ENCODE data around the gene CIAPIN1.

The CIAPIN1 gene

DNA sequence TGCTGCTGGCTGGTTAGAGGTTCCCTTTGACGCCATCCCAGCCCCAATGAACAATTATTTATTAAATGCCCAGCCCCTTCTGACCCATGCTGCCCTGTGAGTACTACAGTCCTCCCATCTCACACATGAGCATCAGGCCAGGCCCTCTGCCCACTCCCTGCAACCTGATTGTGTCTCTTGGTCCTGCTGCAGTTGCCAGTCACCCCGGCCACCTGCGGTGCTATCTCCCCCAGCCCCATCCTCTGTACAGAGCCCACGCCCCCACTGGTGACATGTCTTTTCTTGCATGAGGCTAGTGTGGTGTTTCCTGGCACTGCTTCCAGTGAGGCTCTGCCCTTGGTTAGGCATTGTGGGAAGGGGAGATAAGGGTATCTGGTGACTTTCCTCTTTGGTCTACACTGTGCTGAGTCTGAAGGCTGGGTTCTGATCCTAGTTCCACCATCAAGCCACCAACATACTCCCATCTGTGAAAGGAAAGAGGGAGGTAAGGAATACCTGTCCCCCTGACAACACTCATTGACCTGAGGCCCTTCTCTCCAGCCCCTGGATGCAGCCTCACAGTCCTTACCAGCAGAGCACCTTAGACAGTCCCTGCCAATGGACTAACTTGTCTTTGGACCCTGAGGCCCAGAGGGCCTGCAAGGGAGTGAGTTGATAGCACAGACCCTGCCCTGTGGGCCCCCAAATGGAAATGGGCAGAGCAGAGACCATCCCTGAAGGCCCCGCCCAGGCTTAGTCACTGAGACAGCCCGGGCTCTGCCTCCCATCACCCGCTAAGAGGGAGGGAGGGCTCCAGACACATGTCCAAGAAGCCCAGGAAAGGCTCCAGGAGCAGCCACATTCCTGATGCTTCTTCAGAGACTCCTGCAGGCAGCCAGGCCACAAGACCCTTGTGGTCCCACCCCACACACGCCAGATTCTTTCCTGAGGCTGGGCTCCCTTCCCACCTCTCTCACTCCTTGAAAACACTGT lies 63.6 kb downstream of the CIAPIN1 start:
- no peak overlapping the region for H3K4me3 ChIP-seq (replicated peaks; ENCODE audit: low read depth, low read length)
- peak; percentile 39 for DNase-seq (ENCODE audit: low read depth)
- TF ChIP-seq, protein P1, sequence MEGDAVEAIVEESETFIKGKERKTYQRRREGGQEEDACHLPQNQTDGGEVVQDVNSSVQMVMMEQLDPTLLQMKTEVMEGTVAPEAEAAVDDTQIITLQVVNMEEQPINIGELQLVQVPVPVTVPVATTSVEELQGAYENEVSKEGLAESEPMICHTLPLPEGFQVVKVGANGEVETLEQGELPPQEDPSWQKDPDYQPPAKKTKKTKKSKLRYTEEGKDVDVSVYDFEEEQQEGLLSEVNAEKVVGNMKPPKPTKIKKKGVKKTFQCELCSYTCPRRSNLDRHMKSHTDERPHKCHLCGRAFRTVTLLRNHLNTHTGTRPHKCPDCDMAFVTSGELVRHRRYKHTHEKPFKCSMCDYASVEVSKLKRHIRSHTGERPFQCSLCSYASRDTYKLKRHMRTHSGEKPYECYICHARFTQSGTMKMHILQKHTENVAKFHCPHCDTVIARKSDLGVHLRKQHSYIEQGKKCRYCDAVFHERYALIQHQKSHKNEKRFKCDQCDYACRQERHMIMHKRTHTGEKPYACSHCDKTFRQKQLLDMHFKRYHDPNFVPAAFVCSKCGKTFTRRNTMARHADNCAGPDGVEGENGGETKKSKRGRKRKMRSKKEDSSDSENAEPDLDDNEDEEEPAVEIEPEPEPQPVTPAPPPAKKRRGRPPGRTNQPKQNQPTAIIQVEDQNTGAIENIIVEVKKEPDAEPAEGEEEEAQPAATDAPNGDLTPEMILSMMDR (IDR thresholded peaks at IDR 0.05; ENCODE audit: low read length, missing control alignments), result no peak

DNA sequence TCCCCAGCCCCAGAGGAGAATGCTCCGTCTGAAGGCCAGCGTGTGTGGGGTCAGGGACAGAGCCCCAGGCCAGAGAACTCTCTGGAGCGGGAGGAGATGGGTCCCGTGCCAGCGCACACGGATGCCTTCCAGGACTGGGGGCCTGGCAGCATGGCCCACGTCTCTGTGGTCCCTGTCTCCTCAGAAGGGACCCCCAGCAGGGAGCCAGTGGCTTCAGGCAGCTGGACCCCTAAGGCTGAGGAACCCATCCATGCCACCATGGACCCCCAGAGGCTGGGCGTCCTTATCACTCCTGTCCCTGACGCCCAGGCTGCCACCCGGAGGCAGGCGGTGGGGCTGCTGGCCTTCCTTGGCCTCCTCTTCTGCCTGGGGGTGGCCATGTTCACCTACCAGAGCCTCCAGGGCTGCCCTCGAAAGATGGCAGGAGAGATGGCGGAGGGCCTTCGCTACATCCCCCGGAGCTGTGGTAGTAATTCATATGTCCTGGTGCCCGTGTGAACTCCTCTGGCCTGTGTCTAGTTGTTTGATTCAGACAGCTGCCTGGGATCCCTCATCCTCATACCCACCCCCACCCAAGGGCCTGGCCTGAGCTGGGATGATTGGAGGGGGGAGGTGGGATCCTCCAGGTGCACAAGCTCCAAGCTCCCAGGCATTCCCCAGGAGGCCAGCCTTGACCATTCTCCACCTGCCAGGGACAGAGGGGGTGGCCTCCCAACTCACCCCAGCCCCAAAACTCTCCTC lies 64.5 kb downstream of the CIAPIN1 start:
- no peak for DNase-seq (ENCODE audit: low read depth)
- no peak overlapping the region for H3K4me3 ChIP-seq (replicated peaks; ENCODE audit: low read depth, low read length)
- TF ChIP-seq, protein P1 (IDR thresholded peaks at IDR 0.05; ENCODE audit: low read length, missing control alignments), result no peak

DNA sequence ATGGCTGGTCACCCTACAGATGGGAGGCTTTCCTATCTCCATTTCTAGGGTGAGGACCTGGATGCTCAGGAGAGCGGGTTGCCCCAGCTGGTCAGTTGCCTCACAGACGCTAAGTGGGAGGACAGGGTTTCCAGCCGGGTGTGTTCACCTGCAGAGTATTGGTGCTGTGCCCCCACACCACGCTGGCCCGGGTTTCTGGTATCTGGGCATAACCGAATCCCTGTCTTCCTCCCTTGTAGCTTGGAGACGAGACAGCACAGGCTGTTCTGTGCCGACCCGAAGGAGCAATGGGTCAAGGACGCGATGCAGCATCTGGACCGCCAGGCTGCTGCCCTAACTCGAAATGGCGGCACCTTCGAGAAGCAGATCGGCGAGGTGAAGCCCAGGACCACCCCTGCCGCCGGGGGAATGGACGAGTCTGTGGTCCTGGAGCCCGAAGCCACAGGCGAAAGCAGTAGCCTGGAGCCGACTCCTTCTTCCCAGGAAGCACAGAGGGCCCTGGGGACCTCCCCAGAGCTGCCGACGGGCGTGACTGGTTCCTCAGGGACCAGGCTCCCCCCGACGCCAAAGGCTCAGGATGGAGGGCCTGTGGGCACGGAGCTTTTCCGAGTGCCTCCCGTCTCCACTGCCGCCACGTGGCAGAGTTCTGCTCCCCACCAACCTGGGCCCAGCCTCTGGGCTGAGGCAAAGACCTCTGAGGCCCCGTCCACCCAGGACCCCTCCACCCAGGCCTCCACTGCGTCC lies 65.2 kb downstream of the CIAPIN1 start:
- DNase-seq (ENCODE audit: low read depth), result no peak
- TF ChIP-seq, protein P1 (IDR thresholded peaks at IDR 0.05; ENCODE audit: low read length, missing control alignments), result no peak
- no peak overlapping the region for H3K4me3 ChIP-seq (replicated peaks; ENCODE audit: low read depth, low read length)

DNA sequence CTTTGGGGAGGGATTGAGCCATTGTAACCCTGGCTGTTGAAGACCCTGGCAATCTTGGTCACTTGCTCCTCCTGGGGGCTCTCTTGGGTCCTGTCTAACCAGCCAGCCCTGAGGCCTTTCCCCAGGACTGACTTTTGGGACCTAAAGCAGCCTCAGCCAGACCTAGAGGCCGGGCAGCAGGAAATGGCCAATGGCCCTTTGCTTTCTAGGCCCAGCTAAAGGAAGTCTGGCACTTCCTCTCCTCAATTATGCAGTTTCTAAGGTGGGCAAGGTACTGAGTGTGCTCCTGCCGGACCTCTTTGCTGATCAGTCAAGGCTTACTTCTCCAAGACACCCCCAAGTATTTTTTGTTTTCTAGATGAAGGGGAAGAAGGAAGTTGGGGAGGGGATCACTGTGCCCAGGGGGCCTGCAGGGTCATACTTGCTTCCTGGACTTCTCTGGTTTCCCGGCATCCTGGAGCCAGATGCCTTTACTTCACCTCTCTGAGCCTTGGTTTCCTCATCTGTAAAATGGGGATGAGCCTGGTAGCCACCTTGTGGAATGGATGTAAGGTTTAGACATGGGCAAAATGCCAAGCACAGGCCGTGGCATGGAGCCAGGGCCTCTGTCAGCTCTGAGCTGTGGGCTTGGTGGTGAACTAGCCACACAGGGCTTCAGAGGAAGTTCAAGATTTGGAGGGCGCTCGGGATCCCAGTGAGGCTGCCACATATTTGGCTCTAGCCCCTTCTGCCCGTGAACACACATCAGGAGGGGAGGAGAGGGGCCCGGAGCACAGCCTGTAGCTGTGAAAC lies 66.3 kb downstream of the CIAPIN1 start:
- DNase-seq (ENCODE audit: low read depth), result peak; percentile 51
- TF ChIP-seq, protein P1 (IDR thresholded peaks at IDR 0.05; ENCODE audit: low read length, missing control alignments), result no peak
- no peak overlapping the region for H3K4me3 ChIP-seq (replicated peaks; ENCODE audit: low read depth, low read length)

DNA sequence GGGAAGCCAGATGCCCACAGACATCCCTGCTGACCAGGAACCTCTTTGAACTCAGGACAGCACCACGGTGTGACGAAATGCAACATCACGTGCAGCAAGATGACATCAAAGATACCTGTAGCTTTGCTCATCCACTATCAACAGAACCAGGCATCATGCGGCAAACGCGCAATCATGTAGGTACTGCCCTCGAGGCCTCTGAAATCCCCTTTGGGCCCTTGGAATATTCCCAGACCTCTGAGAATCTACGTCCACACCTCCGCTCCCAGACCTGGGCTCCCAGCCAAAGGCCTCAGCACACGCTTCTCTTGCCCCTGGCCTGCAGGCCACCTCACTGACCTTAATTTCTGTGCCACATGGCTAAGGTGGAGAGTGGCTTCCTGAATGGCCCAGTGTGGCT lies 67.6 kb downstream of the CIAPIN1 start:
- no peak for DNase-seq (ENCODE audit: low read depth)
- no peak overlapping the region for H3K4me3 ChIP-seq (replicated peaks; ENCODE audit: low read depth, low read length)
- TF ChIP-seq, protein P1 (IDR thresholded peaks at IDR 0.05; ENCODE audit: low read length, missing control alignments), result no peak

Measured in fibroblast of pulmonary artery (primary cell).